Eye (tissue), 1 donor: ENCODE measurements around the gene DENND1A.
"Not testable (repeated sequence)": the region's sequence is repeated elsewhere in the genome, so short reads cannot be mapped to it uniquely, and the experiment has no call there.

Experiments
- DNase-seq: peaks from one replicate; pipeline ENCODE4 v3.0.0-alpha.2; 2015

DENND1A gene

DNA sequence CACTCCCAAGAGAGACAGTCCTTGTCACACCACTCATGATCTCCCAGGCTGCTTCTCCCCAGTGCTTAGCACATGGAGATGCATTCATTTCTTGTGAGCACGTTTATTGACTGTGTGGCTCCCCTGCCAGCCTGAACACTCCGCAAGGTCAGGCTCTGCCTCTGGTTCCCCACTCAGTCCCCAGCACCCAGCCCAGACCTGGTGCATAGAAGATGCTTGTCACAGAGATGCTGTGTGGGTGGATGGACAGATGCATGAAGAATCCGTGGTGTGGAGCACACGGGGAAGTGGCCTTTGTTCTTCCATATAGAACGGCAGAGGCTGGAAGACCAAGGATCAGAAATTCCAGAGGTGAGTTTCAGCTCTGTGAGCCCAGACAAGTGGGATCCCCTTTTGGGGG, 587.7 kb downstream of the DENND1A start:
- no peak for DNase-seq

- no peak for DNase-seq
Measured at GRCh38 chr9:123341816-123342215, 588.1 kb downstream of the DENND1A start.

DNA sequence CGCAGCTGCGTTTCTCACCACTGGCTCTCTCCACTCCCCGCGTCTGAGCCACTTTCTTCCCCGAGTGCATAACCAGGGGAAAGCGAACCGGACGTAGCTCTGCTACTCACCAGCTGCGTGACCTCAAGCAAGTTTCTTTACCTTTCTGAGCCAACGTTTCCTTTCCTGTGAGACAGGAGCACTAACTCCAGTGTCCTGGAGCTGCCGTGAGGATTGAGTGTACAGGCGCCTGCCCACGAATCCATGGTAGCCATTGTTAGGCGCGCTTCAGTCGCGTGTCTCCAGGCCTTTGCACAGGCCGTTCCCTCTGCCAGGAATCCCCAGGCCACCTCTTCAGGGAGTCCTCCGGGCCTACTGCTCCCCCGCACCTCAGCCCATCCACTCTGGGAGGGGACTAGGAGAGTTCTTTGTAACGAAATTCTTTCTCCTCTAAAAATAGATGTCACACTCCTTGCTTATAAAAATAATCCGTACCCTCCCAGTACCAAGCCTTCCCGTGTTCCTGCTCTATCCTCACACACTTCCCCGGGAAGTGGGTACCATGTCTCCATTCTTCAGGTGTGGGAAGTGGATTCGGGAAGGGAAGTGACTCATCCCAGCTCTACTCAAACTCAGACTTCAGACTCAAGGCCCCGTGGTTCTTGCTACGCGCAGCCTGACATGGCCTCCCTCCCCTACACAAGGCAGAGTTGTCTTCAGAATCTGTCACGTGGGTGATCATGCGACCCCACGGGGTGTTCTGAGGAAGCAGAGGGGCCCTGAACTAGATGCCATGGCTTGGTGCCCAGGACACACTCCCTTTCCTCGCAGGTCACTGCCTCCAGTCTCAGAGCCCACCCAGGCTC, 590.0 kb downstream of the DENND1A start:
- DNase-seq: no peak

GRCh38 chr9:123338710-123339665, 590.9 kb downstream of the DENND1A start:
- DNase-seq: no peak

DNA sequence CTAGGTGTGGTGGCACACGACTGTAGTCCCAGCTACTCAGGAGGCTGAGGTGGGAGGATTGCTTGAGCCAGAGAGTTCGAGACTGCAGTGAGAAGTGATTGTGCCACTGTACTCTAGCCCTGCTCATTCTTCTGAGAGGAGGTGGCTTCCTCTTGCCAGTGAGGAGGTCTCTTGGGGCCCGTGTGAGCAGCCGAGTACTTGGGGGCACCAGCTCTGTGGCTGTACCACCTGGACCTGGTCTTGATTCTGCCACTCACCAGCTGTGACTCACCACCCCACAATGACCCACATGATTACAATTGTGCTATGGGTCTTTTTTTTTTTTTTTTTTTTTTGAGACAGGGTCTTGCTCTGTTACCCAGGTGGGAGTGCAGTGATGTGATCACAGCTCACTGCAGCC, 592.0 kb downstream of the DENND1A start:
- no peak for DNase-seq

GRCh38 chr9:123336959-123337358, 593.0 kb downstream of the DENND1A start:
- DNase-seq: no peak

DNA sequence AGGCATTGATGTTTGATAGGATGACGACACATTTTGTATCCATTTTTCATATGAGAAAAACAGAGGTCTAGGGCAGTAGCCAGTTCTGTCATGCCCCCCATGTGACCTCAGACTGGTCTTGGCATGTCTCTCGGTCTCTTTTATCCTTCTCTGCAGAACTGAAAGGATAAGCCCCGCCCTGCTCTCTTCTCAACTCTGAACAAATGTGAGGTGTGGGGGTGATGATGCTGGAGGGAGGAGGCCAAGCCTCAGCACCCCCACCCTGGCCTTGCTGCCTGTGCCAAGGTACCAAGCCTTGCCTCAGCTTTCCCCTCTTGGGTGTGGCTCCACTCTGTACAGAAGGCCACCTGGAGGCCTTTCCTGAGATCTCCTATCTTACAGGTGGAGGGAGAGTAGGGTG, 593.5 kb downstream of the DENND1A start:
- no peak for DNase-seq

- no peak for DNase-seq
Measured at GRCh38 chr9:123335986-123336329, 594.0 kb downstream of the DENND1A start.

DNA sequence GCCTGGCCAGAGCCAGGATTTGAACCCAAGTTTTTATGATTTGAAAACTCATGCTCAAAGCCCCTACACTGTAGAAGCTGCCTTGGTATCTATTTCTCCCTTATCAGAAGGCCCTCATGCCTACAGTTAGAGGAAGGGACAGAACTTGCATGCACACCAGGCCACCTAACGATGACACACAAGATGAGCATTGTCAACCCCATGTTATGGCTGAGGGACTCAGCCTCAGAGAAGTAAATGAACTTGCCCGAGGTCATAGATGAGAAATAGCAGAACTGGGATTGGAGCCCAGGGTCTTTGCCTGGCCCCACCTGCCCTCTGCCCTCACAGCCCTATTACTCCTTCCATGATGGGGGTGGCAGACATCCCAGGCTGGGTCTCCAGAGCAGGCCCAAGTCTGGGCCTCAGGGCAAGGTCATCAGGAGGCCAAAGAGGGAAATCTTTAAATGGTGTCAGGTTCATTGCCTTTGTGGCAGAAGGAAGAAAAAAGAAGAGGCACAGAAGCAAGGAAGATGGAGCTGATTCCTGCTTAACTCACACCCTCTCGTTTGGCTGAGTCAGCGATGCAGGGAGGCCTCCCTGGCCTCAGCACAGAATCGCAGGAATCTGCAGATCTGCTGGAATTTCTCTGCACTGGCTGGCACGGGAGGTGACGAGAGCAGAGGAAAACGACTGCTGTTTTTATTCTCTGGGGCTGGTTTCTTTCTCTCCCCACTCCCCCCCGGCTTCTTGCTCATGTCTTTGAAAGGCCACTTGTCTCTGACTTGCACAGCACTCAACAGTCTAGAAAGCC, 594.5 kb downstream of the DENND1A start:
- peak; percentile 81 for DNase-seq

GRCh38 chr9:123334639-123335038, 595.3 kb downstream of the DENND1A start:
- no peak for DNase-seq

DNA sequence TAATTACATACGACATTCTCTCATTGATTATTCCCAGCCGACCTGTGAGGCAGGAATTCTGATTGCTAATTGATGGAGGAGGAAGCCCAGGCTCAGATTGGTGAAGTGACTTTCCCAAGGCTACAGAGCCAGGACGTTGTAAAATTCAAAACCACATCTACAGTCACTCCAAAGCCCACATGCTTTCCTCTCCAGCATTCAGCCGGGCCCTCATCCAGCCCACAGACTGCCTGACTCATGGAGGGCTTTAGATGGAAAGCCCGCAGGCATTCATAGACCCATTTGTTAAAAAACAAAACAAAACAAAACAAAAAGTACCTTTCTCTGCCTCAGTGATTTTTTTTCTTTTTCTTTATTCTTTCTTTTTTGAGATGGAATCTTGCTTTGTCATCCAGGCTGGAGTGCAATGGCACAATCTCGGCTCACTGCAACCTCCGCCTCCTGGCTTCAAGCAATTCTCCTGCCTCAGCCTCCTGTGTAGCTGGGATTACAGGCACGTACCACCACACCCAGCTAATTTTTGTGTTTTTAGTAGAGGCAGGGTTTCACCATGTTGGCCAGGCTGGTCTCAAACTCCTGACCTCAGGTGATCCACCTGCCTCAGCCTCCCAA, 596.8 kb downstream of the DENND1A start:
- not testable (repeated sequence) for DNase-seq

DNA sequence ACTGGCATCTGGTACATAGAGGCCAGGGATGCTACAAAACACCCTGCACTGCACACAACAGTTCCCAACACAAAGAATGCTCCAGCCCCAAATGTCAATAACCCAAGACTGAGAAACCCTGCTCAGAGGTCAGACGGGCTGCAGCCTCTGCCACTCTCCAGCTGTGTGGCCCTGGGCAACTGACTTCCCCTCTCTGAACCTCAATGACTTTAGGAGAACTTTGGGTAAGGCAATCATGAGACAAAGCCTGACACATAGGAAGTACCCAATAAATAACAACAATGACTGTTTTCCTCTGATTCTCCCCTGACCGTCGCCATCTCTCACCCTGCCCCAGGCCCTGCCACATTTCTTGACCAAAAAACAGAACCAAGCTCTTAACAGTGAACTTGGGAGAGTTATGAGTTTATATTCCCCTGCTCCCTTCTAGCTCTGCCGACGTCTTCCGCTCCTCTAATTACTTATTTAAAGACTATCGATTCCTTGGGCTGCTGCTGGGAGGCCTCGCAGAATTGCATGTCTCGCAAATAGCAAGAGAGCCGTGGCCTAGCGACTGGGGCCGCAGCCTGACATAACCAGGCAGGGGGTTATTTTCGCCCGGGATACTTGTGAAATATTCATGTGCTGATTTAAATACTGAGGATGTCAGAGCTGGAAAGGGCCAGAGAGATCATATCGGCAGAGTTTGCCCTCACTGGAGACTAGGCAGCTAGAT, 598.4 kb downstream of the DENND1A start:
- peak; percentile 46 for DNase-seq
